ENCODE results near the gene GABBR2. TPM values are rescaled to one million over a fixed set of nuclear protein-coding genes. Genes with fewer than 3 reads are reported as not detected.

Gene GABBR2
- total RNA-seq, 1 experiment from 2014 or later = 0.33 TPM

GRCh38 chr9:98360176-98360708, 348.5 kb downstream of the GABBR2 start:
- peaks cover 4% of the 10 kb centered on the region for H3K9me3 Mint-ChIP-seq (ENCODE audit: low read depth, unreplicated experiment)
- H3K27me3 Mint-ChIP-seq (ENCODE audit: unreplicated experiment) = peaks cover 58% of the 10 kb centered on the region
- H3K36me3 Mint-ChIP-seq (ENCODE audit: insufficient read depth, unreplicated experiment) = no peaks in the 10 kb centered on the region
- H3K4me1 Mint-ChIP-seq (ENCODE audit: low read depth, unreplicated experiment) = no peaks in the 10 kb centered on the region
- intact Hi-C loops (cut with micrococcal nuclease; ENCODE audit: unreplicated experiment) = no loop called here
- BruUV-seq (replicated peaks) = no TSS peak
- H3K4me3 Mint-ChIP-seq (ENCODE audit: low read depth, unreplicated experiment) = no peak overlapping the region
- no peak for DNase-seq
- TF ChIP-seq, protein P1, sequence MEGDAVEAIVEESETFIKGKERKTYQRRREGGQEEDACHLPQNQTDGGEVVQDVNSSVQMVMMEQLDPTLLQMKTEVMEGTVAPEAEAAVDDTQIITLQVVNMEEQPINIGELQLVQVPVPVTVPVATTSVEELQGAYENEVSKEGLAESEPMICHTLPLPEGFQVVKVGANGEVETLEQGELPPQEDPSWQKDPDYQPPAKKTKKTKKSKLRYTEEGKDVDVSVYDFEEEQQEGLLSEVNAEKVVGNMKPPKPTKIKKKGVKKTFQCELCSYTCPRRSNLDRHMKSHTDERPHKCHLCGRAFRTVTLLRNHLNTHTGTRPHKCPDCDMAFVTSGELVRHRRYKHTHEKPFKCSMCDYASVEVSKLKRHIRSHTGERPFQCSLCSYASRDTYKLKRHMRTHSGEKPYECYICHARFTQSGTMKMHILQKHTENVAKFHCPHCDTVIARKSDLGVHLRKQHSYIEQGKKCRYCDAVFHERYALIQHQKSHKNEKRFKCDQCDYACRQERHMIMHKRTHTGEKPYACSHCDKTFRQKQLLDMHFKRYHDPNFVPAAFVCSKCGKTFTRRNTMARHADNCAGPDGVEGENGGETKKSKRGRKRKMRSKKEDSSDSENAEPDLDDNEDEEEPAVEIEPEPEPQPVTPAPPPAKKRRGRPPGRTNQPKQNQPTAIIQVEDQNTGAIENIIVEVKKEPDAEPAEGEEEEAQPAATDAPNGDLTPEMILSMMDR (IDR thresholded peaks at IDR 0.05; ENCODE audit: unreplicated experiment) = no peak
- CTCF ChIA-PET = no interaction called here
- H3K27ac Mint-ChIP-seq (ENCODE audit: unreplicated experiment) = no peak overlapping the region

GRCh38 chr9:98359569-98359968, 349.2 kb downstream of the GABBR2 start:
- Mint-ChIP-seq H3K27ac (ENCODE audit: unreplicated experiment) (no peak overlapping the region), H3K36me3 (ENCODE audit: insufficient read depth, unreplicated experiment) (no peaks in the 10 kb centered on the region), H3K27me3 (ENCODE audit: unreplicated experiment) (peaks cover 65% of the 10 kb centered on the region), H3K4me1 (ENCODE audit: low read depth, unreplicated experiment) (no peaks in the 10 kb centered on the region), H3K4me3 (ENCODE audit: low read depth, unreplicated experiment) (no peak overlapping the region), H3K9me3 (ENCODE audit: low read depth, unreplicated experiment) (no peaks in the 10 kb centered on the region)
- BruUV-seq (replicated peaks) = no TSS peak
- CTCF ChIA-PET = no interaction called here
- TF ChIP-seq, protein P1 (IDR thresholded peaks at IDR 0.05; ENCODE audit: unreplicated experiment) = no peak
- intact Hi-C loops (cut with micrococcal nuclease; ENCODE audit: unreplicated experiment) = no loop called here
- DNase-seq = no peak

GRCh38 chr9:98357921-98358535, 350.7 kb downstream of the GABBR2 start:
- CTCF ChIA-PET = no interaction called here
- peaks cover 77% of the 10 kb centered on the region for H3K27me3 Mint-ChIP-seq (ENCODE audit: unreplicated experiment)
- H3K27ac Mint-ChIP-seq (ENCODE audit: unreplicated experiment) = no peak overlapping the region
- intact Hi-C loops (cut with micrococcal nuclease; ENCODE audit: unreplicated experiment) = no loop called here
- TF ChIP-seq, protein P1 (IDR thresholded peaks at IDR 0.05; ENCODE audit: unreplicated experiment) = no peak
- BruUV-seq (replicated peaks) = no TSS peak
- DNase-seq = no peak
- H3K4me1 Mint-ChIP-seq (ENCODE audit: low read depth, unreplicated experiment) = no peaks in the 10 kb centered on the region
- H3K36me3 Mint-ChIP-seq (ENCODE audit: insufficient read depth, unreplicated experiment) = no peaks in the 10 kb centered on the region
- H3K9me3 Mint-ChIP-seq (ENCODE audit: low read depth, unreplicated experiment) = no peaks in the 10 kb centered on the region
- H3K4me3 Mint-ChIP-seq (ENCODE audit: low read depth, unreplicated experiment) = no peak overlapping the region

GRCh38 chr9:98356953-98357690, 351.6 kb downstream of the GABBR2 start:
- CTCF ChIA-PET = no interaction called here
- Mint-ChIP-seq H3K9me3 (ENCODE audit: low read depth, unreplicated experiment) (no peaks in the 10 kb centered on the region), H3K36me3 (ENCODE audit: insufficient read depth, unreplicated experiment) (no peaks in the 10 kb centered on the region), H3K27ac (ENCODE audit: unreplicated experiment) (no peak overlapping the region), H3K27me3 (ENCODE audit: unreplicated experiment) (peaks cover 77% of the 10 kb centered on the region), H3K4me3 (ENCODE audit: low read depth, unreplicated experiment) (no peak overlapping the region), H3K4me1 (ENCODE audit: low read depth, unreplicated experiment) (no peaks in the 10 kb centered on the region)
- intact Hi-C loops (cut with micrococcal nuclease; ENCODE audit: unreplicated experiment) = no loop called here
- TF ChIP-seq, protein P1 (IDR thresholded peaks at IDR 0.05; ENCODE audit: unreplicated experiment) = no peak
- BruUV-seq (replicated peaks) = no TSS peak
- no peak for DNase-seq
